Pancreas (tissue), 10 donors: Measurements from ENCODE around the gene EFNB2. TPM values are rescaled to one million over a fixed set of nuclear protein-coding genes. Genes with fewer than 3 reads are reported as not detected.

Experiments used
- ATAC-seq, 4 donors: fragments of 200-7000 bp; cut with Tn5 transposase; one replicate each; pipeline versions ENCODE4 v1.8.0 to v1.9.1; 2020; ENCODE audit warnings: mild to moderate bottlenecking in 4 of 4, moderate library complexity in 4 of 4
- DNase-seq, 6 donors: peaks; one replicate each; pipeline ENCODE4 v3.0.0-alpha.2; 2020
- FAIRE-seq: peaks from 2 replicates; lab custom pipeline; 2012; peaks lifted over from hg19 to GRCh38; lab: Jason Lieb, UNC
- H3K27ac ChIP-seq, 4 donors: fragments of 200-600 bp; sonication (generic); 1 replicate in 3 of 4; 2 replicates in 1 of 4; pipeline versions ENCODE4 v1.5.0 to v1.8.0; 2020
- H3K27me3 ChIP-seq, 4 donors: fragments of 200-600 bp; one replicate each; pipeline ENCODE4 v1.8.0; 2021
- H3K36me3 ChIP-seq, 3 donors: fragments of 200-600 bp; sonication (generic) in 1 of 3; one replicate each; pipeline versions ENCODE4 v1.5.0 to v1.8.0; 2020 to 2021
- H3K4me1 ChIP-seq, 3 donors: fragments of 200-600 bp; one replicate each; pipeline ENCODE4 v1.8.0; 2021
- H3K4me3 ChIP-seq, 4 donors: fragments of 200-600 bp; sonication (generic) in 2 of 4; one replicate each; pipeline versions ENCODE4 v1.5.0 to v1.8.0; 2020 to 2021
- H3K9me3 ChIP-seq, 4 donors: fragments of 200-600 bp; one replicate each; pipeline ENCODE4 v1.8.0; 2021
- WGBS, 2 donors: extraction: QIAGEN DNeasy Blood & Tissue Kit; methylation state at CpG; one replicate each; pipeline ENCODE4 v1.1.7; 2013; 5-methylcytosine and 5-hydroxymethylcytosine counted together
- intact Hi-C, 3 donors: fragments of 100-400 bp; cut with DNase I; formaldehyde crosslinking; loops; one replicate each; pipeline versions ENCODE4 v1.11.1 to v1.14.2; 2022
- polyA plus RNA-seq, 2 donors: library from polyadenylated mRNA; stranded (reverse); fragments of 200-250 nt; gene quantifications; one replicate each; pipeline ENCODE4 v1.2.3, GENCODE V29; 2013
- total RNA-seq, 6 donors: library from RNA; stranded (reverse); fragmentation: NEBNext Ultra II Directional in 4 of 6; extraction: Animal tissue kit (Norgen Biotek cat#: 25700) in 4 of 6; gene quantifications; one replicate each; pipeline versions ENCODE4 v1.2.1 to v1.2.4, GENCODE V29; 2021 to 2023
- TF ChIP-seq, protein P1 (sequence below), 4 donors: fragments of 200-600 bp; sonication (generic) in 3 of 4; IDR thresholded peaks; one replicate each; pipeline versions ENCODE4 v1.5.0 to v1.8.0; 2021; ENCODE audit warnings: antibody characterized with exemption in 4 of 4
- donor health status: healthy with polysubstance abuse.
- donor health status: DM: no; HTN: no; CAD: no; lungs with moderate emphysema.
- donor health status: DM: no; HTN: no; CAD: no.
- donor health status: control.
- donor health status: control.
- donor health status: Bipolar disorder and iron deficiency.
- donor health status: DM: yes; HTN: yes; CAD: no.
- donor health status: DM: no; HTN: no; CAD: no.
- donor health status: DM: no; HTN: no; CAD: no.
- donor health status: DM: yes; HTN: yes; CAD: no.

Gene EFNB2
- total and polyA plus RNA-seq, 8 donors: 2.4 to 8.0 (median 3.0) TPM

DNA sequence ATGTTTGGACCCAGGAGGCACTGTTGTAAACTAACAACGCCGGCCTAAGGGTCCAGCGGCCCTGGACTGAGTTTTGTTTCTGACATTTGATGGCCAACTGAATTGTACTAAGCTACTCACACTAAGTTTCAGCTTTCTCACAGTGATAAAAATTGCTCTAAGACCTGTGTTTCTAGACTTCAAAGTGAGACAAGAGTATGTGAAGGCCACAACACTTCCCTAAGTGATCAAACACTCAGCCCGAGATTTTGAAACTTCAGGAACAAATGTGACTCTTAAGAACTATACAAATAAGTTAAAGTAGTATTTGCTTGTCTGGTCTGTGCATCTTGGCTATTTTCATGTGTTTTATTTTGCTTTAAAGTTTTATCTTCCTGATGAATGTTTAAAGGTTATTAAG is 30.2 kb downstream of the EFNB2 start:
- TF ChIP-seq, protein P1, sequence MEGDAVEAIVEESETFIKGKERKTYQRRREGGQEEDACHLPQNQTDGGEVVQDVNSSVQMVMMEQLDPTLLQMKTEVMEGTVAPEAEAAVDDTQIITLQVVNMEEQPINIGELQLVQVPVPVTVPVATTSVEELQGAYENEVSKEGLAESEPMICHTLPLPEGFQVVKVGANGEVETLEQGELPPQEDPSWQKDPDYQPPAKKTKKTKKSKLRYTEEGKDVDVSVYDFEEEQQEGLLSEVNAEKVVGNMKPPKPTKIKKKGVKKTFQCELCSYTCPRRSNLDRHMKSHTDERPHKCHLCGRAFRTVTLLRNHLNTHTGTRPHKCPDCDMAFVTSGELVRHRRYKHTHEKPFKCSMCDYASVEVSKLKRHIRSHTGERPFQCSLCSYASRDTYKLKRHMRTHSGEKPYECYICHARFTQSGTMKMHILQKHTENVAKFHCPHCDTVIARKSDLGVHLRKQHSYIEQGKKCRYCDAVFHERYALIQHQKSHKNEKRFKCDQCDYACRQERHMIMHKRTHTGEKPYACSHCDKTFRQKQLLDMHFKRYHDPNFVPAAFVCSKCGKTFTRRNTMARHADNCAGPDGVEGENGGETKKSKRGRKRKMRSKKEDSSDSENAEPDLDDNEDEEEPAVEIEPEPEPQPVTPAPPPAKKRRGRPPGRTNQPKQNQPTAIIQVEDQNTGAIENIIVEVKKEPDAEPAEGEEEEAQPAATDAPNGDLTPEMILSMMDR (IDR thresholded peaks at IDR 0.05): no peak
- no peaks in the 10 kb centered on the region for H3K9me3 ChIP-seq
- no peaks in the 10 kb centered on the region for H3K4me1 ChIP-seq
- no peaks in the 10 kb centered on the region for H3K27me3 ChIP-seq
- ATAC-seq (no peak), DNase-seq (no peak), FAIRE-seq (no peak)
- no peaks in the 10 kb centered on the region for H3K36me3 ChIP-seq
- intact Hi-C loops: no loop called here
- H3K4me3 ChIP-seq: no peak overlapping the region
- 76 to 81% methylated on average over 4 of the region's 4 CpGs for WGBS, 2 donors
- H3K27ac ChIP-seq: no peak overlapping the region

DNA sequence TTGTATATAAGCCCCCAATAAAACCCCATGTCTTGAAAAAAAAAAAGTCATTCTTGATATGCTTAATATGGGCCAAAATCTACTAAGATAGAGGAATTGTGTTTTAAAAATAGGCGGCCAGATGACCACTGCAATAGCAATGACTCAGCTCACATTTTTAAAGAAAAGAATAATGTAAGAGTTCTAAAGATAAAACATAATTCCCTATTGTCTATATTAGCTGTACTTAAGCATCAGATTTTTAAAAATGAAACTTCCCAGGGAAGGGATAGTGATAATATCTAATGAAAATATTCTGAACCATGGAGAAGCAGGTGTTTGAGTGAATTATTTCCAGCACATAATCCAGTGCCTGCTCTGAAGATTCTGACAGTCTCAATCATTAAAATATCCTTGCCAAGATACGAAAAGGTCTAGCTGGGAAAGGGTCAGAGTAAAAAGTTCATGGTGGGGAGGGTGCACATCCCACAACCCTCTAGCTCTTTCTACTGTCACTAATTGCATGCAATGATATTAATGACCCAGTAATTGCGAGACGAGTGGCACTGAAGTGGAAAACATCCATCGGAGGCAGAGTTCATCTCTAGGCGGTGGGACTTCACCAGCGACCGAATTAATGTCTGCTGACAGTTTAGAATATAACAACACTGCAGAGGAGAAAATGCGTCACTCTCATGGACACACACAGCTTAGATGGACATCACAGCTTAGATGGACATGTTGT is 31.6 kb downstream of the EFNB2 start:
- Histone ChIP-seq H3K27me3 (no peaks in the 10 kb centered on the region), H3K27ac (no peak overlapping the region), H3K36me3 (no peaks in the 10 kb centered on the region), H3K9me3 (no peaks in the 10 kb centered on the region), H3K4me1 (no peaks in the 10 kb centered on the region), H3K4me3 (no peak overlapping the region)
- DNase-seq: no peak
- FAIRE-seq: no peak
- intact Hi-C loops: no loop called here
- TF ChIP-seq, protein P1 (IDR thresholded peaks at IDR 0.05): no peak
- ATAC-seq: no peak
- 78 to 84% methylated on average over 9 of the region's 9 CpGs for WGBS, 2 donors

DNA sequence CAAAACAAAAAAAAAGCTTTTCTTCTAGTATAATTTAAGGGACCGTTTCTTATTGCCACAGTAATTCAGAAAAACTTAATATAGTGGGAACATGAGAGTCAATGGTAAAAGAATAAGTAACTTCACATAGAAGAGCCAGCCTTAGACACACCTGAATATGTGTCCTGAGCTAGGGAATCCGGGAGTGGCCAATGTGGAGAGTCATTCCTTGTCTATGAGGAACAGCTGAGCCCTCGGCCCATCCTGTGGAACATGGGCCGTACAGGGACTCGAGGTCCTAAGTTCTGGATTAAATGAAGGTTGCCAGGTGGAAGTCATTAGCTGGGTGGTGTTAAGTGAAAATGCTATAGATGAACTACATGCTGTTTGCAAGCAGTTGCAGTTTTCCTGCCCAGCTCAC is 32.2 kb downstream of the EFNB2 start:
- ATAC-seq (no peak), DNase-seq (no peak)
- 73 to 76% methylated on average over 5 of the region's 5 CpGs for WGBS, 2 donors

DNA sequence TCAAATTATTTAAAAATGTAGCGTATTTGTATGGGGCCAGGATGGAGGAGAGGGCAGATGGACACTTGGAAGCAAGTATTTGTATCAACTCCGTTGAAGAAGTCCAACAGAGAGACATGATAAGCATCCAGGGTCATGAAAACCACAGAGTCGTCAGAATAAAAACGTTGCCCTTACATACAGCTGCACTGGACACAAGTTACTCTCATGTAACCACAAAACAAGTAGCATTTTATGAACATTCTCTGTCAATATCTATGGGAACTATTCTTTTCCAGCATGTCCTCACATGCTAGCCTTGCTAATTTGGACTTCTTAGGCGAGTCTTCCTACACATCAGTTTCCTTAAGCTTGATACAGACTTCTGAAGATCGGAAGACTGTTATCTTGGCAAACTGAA is 35.0 kb downstream of the EFNB2 start:
- Histone ChIP-seq H3K4me1 (no peaks in the 10 kb centered on the region), H3K9me3 (no peaks in the 10 kb centered on the region), H3K27me3 (no peaks in the 10 kb centered on the region), H3K36me3 (no peaks in the 10 kb centered on the region), H3K4me3 (no peak overlapping the region), H3K27ac (no peak overlapping the region)
- 59 to 78% methylated on average over 6 of the region's 6 CpGs for WGBS, 2 donors
- ATAC-seq: no peak
- intact Hi-C loops: no loop called here
- no peak for DNase-seq
- TF ChIP-seq, protein P1 (IDR thresholded peaks at IDR 0.05): no peak
- no peak for FAIRE-seq

More for the DNA sequence above, 32.2 kb downstream of the EFNB2 start:
- Histone ChIP-seq H3K27ac (no peak overlapping the region), H3K4me3 (no peak overlapping the region), H3K27me3 (no peaks in the 10 kb centered on the region), H3K4me1 (no peaks in the 10 kb centered on the region), H3K36me3 (no peaks in the 10 kb centered on the region), H3K9me3 (no peaks in the 10 kb centered on the region)
- FAIRE-seq: no peak
- TF ChIP-seq, protein P1 (IDR thresholded peaks at IDR 0.05): no peak
- intact Hi-C loops: no loop called here

DNA sequence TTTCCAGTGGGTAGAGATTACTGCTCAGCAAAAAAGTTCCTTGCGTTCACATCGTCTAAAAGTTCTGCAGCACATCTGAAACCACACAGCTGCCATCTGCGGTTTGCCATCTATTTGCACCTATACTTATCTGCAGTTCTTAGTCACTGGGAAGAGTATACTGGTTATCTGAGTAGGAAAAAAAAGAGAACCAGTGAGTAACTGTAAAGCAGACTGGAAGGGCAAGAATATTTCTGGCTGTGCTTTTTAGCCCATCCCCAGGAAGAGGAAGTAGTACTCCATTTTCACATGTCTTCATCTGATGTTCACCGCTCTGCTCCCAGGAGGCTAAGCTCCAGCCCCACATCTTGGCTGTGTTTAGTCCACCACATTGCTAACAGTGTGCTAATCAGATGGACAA is 35.6 kb downstream of the EFNB2 start:
- intact Hi-C loops: no loop called here
- no peak for DNase-seq
- FAIRE-seq: no peak
- Histone ChIP-seq H3K9me3 (no peaks in the 10 kb centered on the region), H3K4me1 (no peaks in the 10 kb centered on the region), H3K36me3 (peaks cover 0 to under 1% (median 0%) of the 10 kb centered on the region in 3 donors), H3K4me3 (no peak overlapping the region), H3K27ac (no peak overlapping the region), H3K27me3 (no peaks in the 10 kb centered on the region)
- ATAC-seq: peak in 2 of 4 donors; percentile 14 to 21
- WGBS, 2 donors: 77 to 87% methylated on average over 4 of the region's 4 CpGs
- TF ChIP-seq, protein P1 (IDR thresholded peaks at IDR 0.05): no peak
